ENCODE data around the gene IL4I1.
A peak's percentile ranks its signal among the peaks of the same experiment; 100 is the strongest.

IL4I1 gene

DNA sequence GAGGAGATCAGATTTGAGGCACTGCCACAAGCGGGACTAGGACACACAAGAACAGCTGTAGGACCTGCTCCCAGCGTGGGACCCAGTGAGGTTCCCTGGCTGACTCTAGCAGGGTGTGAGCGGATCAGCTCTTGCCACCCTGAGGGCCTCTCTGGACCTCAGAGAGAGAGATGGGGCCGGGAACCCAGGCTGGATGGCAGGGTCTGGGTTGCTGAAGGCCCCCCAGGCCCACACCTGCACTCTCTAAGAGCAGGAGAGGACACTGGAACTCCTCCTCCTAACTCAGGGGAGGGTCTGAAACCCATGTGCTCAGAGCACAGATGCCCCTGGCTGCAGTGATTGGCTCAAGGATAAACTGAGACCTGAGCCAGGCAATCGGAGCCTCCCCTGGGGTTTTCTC, 13.5 kb upstream of the IL4I1 start:
- TF ChIP-seq CTCF (IDR thresholded peaks at IDR 0.05; ENCODE audit: low read depth, low read length, poor library complexity, severe bottlenecking) (no peak), EZH2phosphoT487 (IDR thresholded peaks at IDR 0.05; ENCODE audit: borderline replicate concordance, low read length) (no peak)
- Histone ChIP-seq H3K4me3 (ENCODE audit: low read length) (no peak overlapping the region), H3K27me3 (ENCODE audit: control insufficient read depth, low read length) (no peaks in the 10 kb centered on the region), H3K9me2 (replicated peaks; ENCODE audit: control insufficient read depth, low read length) (no peaks in the 10 kb centered on the region), H3K4me1 (ENCODE audit: control insufficient read depth, low read length) (peaks cover 85% of the 10 kb centered on the region), H3K9me3 (ENCODE audit: control insufficient read depth, insufficient read depth, low read length) (no peaks in the 10 kb centered on the region), H4K20me1 (ENCODE audit: control insufficient read depth, insufficient read depth, low read depth, low read length) (peaks cover 29% of the 10 kb centered on the region; the same call in 1 of the 2 replicates), H3K4me2 (ENCODE audit: low read length) (no peak overlapping the region), H3K79me2 (ENCODE audit: control insufficient read depth, low read length) (peaks cover 68% of the 10 kb centered on the region), H3K36me3 (ENCODE audit: control insufficient read depth, low read length) (peaks cover 90% of the 10 kb centered on the region), H3K27ac (ENCODE audit: low read depth, low read length) (no peak overlapping the region), H3F3A (ENCODE audit: control insufficient read depth, insufficient read depth) (peaks cover 6% of the 10 kb centered on the region)

- H3K79me2 ChIP-seq (ENCODE audit: control insufficient read depth, low read length) = peaks cover 56% of the 10 kb centered on the region
- no peaks in the 10 kb centered on the region for H3K27me3 ChIP-seq (ENCODE audit: control insufficient read depth, low read length)
- peaks cover 90% of the 10 kb centered on the region for H3K4me1 ChIP-seq (ENCODE audit: control insufficient read depth, low read length)
- H4K20me1 ChIP-seq (ENCODE audit: control insufficient read depth, insufficient read depth, low read depth, low read length) = peaks cover 25% of the 10 kb centered on the region; the same call in 1 of the 2 replicates
- no peaks in the 10 kb centered on the region for H3K9me2 ChIP-seq (replicated peaks; ENCODE audit: control insufficient read depth, low read length)
- no peak for TF ChIP-seq CTCF (IDR thresholded peaks at IDR 0.05; ENCODE audit: low read depth, low read length, poor library complexity, severe bottlenecking)
- TF ChIP-seq EZH2phosphoT487 (IDR thresholded peaks at IDR 0.05; ENCODE audit: borderline replicate concordance, low read length) = no peak
- no peak overlapping the region for H3K4me3 ChIP-seq (ENCODE audit: low read length)
- no peaks in the 10 kb centered on the region for H3K9me3 ChIP-seq (ENCODE audit: control insufficient read depth, insufficient read depth, low read length)
- H3K4me2 ChIP-seq (ENCODE audit: low read length) = peak overlapping the region; percentile 47; the same call in 1 of the 2 replicates
- H3K27ac ChIP-seq (ENCODE audit: low read depth, low read length) = no peak overlapping the region
- peaks cover 16% of the 10 kb centered on the region for H3F3A ChIP-seq (ENCODE audit: control insufficient read depth, insufficient read depth)
- H3K36me3 ChIP-seq (ENCODE audit: control insufficient read depth, low read length) = peaks cover 79% of the 10 kb centered on the region
Observed at GRCh38 chr19:49908480-49909420, 12.1 kb upstream of the IL4I1 start.

GRCh38 chr19:49907745-49908446, 11.2 kb upstream of the IL4I1 start:
- peak overlapping the region; percentile 47 for H3K4me2 ChIP-seq (ENCODE audit: low read length)
- H3K9me2 ChIP-seq (replicated peaks; ENCODE audit: control insufficient read depth, low read length) = no peaks in the 10 kb centered on the region
- peaks cover 70% of the 10 kb centered on the region for H3K36me3 ChIP-seq (ENCODE audit: control insufficient read depth, low read length)
- H3F3A ChIP-seq (ENCODE audit: control insufficient read depth, insufficient read depth) = peaks cover 19% of the 10 kb centered on the region
- peaks cover 47% of the 10 kb centered on the region for H3K79me2 ChIP-seq (ENCODE audit: control insufficient read depth, low read length)
- 0 out of 2 replicates have a peak overlapping the region, but pooled peaks have one; percentile 13 for H3K4me3 ChIP-seq (ENCODE audit: low read length)
- TF ChIP-seq EZH2phosphoT487 (IDR thresholded peaks at IDR 0.05; ENCODE audit: borderline replicate concordance, low read length) (no peak), CTCF (IDR thresholded peaks at IDR 0.05; ENCODE audit: low read depth, low read length, poor library complexity, severe bottlenecking) (no peak)
- H3K4me1 ChIP-seq (ENCODE audit: control insufficient read depth, low read length) = peaks cover 90% of the 10 kb centered on the region
- no peak overlapping the region for H3K27ac ChIP-seq (ENCODE audit: low read depth, low read length)
- no peaks in the 10 kb centered on the region for H3K9me3 ChIP-seq (ENCODE audit: control insufficient read depth, insufficient read depth, low read length)
- peaks cover 5% of the 10 kb centered on the region for H3K27me3 ChIP-seq (ENCODE audit: control insufficient read depth, low read length)
- H4K20me1 ChIP-seq (ENCODE audit: control insufficient read depth, insufficient read depth, low read depth, low read length) = peaks cover 22% of the 10 kb centered on the region; the same call in 1 of the 2 replicates
